OCI-LY3 (cell line): ENCODE measurements around the gene ARHGAP24.

Source experiments
- CTCF ChIP-seq: fragments of 200-600, 300-600 bp; sonication (generic); IDR thresholded peaks from 2 replicates; pipeline ENCODE4 v1.5.1; 2014; ENCODE audit warnings: antibody characterized with exemption, low read length, low read depth
- EZH2phosphoT487 ChIP-seq: fragments of 200-600 bp; shearing (Covaris generic); IDR thresholded peaks from 2 replicates; pipeline ENCODE4 v1.6.1; 2018; ENCODE audit warnings: antibody characterized with exemption, mixed run types, low read depth

GRCh38 chr4:85956293-85956945, 481.5 kb downstream of the ARHGAP24 start:
- TF ChIP-seq CTCF (no peak), EZH2phosphoT487 (no peak)
